Left lobe of liver (tissue), 2 donors: Measurements from ENCODE around the gene MATK. TPM values are rescaled to one million over a fixed set of nuclear protein-coding genes. Genes with fewer than 3 reads are reported as not detected.
"Not testable (repeated sequence)": the region's sequence is repeated elsewhere in the genome, so short reads cannot be mapped to it uniquely, and the experiment has no call there.

Source experiments
- ATAC-seq: fragments of 200-7000 bp; cut with Tn5 transposase; one replicate; pipeline ENCODE4 v1.9.1; 2020; ENCODE audit warnings: mild to moderate bottlenecking, moderate library complexity
- DNase-seq: peaks from one replicate; pipeline ENCODE4 v3.0.0-alpha.2; 2020; ENCODE audit warnings: low spot score
- total RNA-seq: library from RNA; stranded (reverse); gene quantifications from one replicate; pipeline ENCODE4 v1.2.1, GENCODE V29; 2021
- donor health status: DM: no; HTN: no; CAD: no; lungs with moderate emphysema.
- donor health status: DM: no; HTN: yes; CAD: no.

The MATK gene
- total RNA-seq, 1 donor from 2014 or later: 0.48 TPM

DNA sequence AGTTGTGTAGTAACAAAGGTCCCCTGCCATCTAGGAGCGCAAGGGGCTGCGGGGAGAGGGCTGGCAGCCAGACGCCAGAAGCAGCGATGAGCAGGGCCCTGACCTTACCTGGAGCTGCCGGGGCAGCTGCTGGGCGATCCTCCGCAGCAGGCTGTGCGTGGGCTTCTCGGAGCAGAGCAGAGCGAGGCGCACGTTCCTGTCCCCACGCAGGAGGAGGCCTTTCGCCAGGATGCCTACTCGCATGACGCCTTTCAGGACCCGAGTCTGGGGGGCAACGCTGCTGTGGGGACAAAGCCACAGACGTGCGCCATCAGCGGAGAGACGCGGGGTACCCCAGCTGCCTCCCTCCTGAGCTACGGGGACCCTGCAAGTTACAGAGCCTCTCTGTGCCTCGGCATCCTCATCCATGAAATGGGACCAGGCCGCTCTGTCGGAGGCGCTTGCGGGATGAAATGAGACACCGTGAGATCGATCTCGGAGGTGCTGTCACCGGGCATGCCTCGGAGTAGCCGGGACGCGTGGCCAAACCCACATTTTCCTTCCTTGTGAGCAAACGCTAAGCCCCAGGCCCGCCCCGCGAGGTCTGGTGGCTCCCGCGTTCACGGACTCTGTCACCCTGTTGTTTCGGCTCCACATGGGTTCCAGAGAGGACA, 30.5 kb upstream of the MATK start:
- ATAC-seq (no peak), DNase-seq (no peak)

DNA sequence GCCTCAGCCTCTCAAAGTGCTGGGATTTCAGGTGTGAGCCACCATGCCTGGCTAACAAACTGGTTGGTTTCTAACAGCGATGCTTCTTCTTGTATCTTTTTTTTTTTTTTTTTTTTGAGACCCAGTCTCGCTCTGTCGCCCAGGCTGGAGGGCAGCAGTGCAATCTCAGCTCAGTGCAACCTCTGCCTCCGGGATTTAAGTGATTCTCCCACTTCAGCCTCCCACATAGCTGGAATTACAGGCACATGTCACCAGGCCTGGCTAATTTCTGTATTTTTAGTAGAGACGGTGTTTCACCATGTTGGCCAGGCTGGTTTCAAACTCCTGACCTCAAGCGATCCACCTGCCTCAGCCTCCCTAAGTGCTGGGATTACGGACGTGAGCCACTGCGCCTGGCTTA, 30.0 kb upstream of the MATK start:
- DNase-seq, ATAC-seq: not testable (repeated sequence)

DNA sequence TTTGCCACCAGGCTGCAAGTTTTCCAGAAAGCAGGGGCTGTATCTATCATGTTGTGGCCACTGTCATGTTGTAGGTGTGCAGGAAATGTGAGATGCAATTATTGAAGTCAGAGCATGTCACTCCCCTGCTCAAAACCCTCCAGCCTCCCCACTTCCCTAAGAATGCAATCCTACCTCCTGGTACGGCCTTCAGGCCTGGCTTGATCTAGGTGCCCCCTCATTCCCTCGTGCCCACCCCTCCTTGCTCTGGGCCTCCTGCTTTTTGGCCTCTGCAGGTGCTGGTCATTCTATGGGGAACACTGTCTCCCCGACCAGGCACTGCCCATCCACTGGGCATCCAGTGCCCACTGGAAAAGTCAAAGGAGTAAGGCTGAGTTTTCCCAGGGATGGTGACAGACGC, 28.5 kb upstream of the MATK start:
- no peak for DNase-seq
- no peak for ATAC-seq

DNA sequence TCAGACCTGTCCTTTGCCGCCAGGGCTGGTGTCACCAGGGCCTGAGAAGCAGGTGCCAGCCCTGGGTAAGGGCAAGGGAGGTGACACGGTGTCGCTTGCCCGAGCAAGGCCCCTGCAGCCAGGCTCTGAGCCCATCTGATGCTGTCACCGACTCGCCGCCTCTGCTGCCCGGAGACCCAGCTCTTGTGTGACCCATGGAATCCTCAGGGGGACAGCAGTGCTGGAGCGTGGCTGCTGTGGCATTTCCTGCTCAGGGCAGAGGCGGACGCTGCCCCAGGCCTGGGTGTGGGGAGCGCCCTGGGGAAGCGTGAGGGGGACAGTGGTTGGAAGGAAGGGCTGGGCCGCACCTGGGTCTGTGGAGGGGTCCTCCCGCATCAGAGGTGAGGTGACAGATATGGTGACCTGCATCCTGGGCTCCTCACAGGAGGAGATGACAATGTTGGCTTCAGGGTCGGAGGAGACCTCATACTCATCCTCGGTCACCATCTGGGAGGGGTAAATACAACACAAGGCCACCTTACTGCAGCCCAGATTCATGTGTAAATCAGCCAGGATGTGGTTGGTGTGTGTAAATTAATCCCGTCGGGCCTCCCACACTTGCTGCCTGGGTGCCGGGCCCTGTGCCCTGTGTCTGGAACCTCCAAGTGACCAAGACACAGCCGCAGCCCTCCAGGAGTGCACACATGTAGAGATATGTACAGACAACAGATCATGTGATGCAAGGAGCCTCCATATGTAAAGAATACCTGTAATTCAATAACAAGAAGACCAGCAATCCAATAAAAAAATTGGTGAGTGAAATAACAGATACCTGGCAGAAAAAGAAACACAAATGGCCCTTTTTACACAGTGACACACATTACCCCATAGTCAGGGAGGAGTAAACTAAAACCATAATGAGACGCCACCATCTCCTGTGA, 27.6 kb upstream of the MATK start:
- no peak for DNase-seq
- ATAC-seq: peak; percentile 38

DNA sequence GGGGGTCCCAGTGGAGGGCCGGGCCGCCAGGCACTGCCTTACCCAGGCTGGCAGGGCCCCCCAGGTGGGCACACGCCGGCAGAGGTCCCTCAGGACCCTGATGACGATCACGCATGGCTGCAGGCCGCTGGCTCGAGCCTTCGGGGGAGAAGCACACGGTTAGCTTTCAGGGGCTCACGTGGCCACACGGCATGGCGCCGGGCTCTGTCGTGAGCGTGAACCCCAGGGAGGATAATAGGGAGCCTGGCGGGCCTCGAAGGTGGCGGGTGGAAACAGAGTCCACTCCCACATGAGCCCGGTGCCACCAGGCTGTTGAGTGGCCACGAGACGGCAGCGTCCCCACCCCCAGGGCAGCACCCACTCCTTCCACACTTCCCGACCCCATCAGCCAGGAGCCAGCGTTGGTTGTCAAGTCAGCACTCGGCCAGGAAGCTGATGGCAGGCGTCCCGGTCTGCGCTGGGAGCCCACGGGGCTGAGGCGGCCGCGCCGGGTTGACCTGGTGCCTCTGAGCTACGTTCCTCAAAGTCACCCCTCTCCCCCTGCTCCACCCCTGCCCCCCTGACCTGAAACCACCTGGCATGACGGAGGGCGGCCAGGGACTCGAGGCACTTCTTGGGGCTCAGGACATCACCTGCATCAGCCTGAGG, 24.7 kb upstream of the MATK start:
- ATAC-seq: peak; percentile 54
- DNase-seq: peak; percentile 62

DNA sequence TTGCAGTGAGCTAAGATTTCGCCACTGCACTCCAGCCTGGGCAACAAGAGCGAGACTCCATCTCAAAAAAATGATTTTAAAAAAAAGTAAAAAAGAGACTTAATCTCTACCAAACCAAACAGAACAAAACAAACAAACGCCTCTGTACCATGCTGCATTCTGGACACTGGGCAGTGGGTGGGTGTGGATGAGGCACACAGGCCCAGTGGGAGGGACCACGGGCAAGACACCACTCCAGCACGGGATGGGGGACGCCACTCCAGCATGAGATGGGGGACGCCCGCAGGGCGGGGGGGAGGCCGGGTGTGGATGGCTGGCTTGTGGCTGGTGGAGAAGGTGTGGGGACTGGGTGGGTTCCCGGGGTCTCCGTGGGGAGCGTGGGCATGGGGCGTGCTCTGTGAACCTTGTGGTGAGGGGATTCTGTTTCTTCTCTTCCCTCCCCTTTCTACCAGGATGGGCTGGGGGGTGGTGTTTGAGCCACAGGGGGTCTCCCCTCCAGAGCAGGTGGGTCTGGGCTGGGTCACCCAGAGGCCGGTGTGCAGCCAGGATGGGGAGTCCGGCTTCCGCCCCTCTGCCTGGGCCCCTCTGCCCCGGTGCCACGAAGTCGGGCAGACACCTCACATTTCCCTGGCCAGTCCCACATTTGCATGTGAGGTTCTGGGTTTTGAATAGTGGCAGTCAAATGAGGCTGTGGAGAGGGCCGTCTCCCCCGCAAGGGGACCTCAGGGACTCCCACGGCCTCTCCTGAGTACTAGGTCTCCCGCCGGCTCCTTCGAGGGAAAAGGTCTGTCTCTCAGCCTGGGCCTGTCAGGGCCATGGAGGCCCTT, 23.9 kb upstream of the MATK start:
- peak; percentile 45 for ATAC-seq
- DNase-seq: no peak

DNA sequence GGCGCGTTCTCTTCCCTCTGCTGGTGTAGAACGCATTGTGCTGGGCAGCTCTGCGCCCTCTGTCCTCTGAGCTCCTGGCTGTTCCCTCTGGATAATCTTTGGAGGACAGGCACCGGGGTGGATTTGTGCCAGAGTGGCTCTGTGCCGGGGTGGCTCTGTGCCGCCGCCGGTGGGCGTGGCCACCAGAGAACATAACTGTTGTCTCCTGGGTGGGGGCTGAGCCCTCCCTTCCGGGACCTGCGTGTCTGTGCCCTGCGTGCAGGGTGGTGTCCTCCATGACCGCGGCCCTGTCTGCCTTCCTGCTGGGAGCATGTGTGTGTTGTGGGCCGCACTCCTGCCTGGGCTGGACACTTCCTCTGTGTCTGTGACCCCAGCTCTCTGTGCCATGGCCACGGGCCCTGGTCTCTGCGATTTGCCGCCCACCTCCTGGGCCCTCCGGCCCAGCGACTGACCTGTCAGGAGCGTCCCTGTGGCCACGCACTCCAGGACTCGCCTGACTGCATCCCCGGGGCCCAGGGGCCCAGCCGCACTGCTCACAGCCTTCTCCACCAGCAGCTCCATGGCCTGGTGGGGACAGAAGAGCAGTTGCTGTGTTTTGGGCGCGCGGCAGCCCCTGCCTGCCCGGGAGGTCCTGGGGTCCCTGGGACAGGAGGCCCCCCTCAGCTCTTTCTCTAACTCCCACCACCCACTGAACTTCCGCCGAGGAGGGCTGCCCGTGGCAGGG, 22.4 kb upstream of the MATK start:
- DNase-seq: peak; percentile 73
- peak; percentile 67 for ATAC-seq

DNA sequence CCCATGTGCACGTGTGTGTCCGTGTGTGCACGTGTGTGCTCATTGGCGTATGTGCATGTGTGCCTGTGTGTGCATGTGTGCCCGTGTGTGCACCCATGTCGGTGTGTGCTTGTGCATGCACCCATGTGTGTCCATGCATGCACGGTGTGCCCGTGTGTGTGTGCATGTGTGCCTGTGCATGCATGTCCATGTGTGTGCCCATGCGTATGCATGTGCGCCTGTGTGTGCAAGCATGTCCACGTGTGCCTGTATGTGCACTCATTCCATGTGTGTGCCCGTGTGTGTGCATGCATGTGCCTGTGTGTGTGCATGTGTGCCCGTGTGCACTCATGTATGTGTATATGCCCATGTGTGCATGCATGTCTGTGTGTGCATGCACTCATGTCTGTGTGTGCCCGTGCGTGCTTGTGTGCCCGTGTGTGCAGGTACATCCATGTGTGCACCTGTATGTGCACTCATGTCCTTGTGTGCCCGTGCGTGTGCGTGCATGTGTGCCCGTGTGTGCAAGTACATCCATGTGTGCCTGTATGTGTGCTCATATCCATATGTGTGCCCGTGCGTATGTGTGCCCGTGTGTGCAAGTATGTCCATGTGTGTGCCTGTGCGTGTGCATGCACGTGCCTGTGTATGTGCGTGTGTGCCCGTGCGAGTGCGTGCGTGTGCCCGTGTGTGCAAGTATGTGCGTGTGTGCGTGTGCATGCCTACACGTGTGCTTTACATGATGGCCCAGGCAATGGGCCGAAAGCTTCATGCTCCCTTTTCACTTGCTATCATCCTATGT, 21.6 kb upstream of the MATK start:
- ATAC-seq (no peak), DNase-seq (no peak)

DNA sequence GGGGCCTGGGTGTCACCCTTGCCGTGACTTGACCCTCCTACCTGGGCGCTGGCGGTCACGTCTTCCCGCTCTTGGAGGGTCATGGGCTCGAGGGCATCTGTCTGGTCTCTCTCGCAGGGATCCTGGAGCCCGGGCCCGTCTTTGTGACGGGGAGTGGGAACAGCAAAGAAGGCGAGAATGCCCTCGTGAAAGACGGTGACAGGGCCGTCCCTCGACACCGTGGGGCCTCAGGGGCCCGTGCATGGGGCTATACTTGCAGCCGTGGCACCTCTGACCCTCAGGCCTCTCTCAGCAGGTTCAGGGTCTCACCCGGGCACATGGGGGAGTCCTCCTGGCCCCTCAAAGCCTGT, 20.9 kb upstream of the MATK start:
- no peak for DNase-seq

DNA sequence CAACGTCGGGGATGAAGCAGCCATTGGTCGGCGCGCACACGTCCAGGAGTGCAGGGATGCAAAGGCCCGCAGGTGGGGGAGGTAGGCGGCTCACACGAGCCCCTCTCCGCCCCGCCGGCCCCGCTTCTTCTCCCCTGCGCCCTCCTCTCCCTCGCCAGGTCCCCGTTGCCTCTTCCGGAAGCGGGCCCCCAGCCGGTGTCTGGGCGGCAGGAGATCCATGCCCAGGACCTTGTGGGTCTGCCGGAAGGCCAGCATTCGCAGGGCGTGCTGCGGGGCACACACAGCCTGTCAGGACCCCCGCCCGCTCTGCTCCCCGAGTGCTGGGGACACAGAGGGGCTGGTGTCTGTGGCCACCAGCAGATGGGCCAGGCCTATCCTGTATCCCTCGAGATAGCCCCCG, 19.7 kb upstream of the MATK start:
- DNase-seq (no peak), ATAC-seq (no peak)

More for the DNA sequence above, 20.9 kb upstream of the MATK start:
- no peak for ATAC-seq

DNA sequence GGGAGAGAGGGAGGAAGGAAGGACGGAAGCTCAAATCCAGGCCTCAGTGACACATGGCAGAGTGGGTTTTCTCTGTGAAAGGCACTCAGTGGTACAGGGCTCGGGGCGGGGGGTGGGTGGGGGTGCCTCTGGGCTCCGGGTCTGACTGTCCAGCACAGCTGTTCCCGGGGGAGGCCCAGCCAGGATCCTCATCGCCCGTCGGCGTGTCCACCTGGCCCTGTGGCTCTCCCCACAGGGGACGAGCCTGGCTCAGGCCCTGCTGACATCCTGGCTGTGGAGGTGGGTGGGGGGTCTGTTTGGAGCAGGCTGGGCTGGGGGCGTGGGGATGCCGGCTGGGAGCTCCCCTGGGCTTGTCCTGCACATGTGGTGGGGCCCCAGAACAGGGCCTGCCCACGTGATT, 18.2 kb upstream of the MATK start:
- ATAC-seq (no peak), DNase-seq (no peak)

DNA sequence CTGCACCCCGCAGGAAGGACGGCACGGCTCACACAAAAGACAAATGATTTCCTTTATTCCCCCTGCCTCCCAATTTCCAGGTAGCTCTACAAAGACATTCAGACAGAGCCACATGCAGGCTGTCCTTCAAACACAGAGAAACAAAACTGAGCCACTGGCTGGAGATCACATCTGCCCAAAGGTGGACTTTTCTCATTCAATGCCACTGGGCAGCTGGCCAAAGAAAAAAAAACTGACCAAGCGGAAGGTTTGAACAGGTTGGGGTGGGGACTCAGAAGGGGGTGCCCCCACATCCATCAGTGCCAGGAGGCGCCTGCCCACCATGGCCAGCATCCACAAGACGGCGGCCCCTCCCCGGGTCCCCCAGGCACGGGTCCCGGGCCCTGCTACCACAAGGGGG, 17.8 kb upstream of the MATK start:
- DNase-seq: no peak

DNA sequence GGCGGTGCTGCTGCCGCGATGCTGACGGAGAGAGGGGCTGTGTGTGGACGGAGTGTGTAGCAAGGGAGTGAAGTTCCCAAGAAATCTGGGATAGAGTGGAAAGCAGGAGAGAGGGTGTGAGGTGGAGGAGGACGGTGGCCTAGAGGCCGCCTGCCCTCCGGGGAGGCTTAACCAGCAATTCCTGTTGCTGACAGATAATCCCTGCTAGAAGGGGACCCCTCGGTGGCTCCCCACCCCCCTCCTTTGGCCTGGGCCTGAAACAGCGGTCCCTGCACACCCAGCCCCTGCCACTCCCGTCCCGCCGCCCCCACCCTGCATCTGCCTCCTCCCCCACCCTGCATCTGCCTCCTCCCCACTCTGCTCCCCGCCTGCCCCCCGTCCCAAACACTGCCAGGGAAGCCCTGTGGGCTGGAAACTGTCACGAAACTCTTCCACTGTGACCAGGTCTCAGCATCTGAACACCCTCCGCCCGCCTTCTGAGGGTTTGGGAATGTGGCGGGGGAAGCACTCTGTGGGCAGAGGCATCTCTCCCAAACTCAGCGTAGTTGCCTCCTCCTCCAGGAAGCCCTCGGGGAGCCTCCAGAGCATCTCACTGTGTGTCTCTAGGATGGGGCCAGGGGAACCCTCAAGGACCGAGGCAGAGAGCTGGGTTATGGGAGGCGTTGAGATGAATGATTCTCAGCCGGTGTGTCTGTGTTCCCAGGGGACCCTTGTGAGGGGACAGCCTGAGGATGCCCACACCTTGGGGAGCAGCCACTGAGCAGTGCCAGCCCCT, 17.1 kb upstream of the MATK start:
- no peak for DNase-seq
- ATAC-seq: no peak

More for the DNA sequence above, 17.8 kb upstream of the MATK start:
- no peak for ATAC-seq

DNA sequence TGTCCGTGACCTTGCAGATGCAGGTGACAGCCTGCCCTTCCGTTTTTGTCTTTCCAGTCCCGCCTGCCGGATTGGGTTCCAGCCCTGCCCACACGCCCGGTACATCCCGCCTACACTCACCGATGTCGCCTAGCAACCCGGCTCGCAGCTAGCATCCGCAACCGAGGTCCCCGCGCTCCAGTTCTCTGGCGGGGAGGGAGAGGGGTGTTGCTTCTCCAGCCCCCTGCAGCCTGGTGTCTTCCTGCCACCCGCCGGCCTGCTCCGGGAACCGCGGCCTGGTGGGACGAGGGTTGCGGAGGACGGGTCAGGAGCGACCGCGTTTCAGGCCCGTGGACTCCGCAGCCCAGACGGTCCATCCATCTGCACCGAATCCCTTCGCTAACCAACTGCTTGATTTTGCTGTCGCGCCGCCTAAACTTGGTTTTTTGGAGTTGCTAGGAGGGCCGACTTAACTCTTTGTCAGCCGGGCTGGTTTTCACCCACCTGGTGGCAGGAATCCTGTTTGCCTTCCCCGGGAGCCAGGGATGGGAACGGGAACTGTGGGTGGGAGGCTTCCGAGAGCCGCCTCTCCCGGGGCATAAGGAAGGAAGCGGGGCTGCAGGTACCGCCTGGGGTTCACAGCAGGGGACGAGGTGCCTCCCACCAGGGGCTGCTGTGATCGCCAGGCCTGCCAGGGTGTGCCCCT, 15.4 kb upstream of the MATK start:
- ATAC-seq (peak; percentile 84), DNase-seq (no peak)

DNA sequence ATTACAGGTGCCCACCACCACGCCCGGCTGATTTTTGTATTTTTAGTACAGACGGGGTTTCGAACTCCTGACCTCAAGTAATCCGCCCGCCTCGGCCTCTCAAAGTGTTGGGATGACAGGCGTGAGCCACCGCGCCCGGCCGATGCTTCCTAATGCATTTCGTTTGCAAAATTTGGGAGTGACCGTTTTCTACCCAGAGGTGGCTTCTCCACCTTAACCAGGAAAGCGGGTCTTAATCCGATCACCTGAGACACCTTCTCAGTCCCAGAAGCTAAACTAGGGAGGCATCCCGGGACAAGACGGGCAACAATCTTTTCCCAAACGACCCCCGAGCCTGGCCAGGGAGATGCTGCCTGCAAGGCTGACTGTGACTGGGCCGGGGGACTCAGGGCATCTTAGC, 14.8 kb upstream of the MATK start:
- no peak for ATAC-seq
- DNase-seq: no peak

DNA sequence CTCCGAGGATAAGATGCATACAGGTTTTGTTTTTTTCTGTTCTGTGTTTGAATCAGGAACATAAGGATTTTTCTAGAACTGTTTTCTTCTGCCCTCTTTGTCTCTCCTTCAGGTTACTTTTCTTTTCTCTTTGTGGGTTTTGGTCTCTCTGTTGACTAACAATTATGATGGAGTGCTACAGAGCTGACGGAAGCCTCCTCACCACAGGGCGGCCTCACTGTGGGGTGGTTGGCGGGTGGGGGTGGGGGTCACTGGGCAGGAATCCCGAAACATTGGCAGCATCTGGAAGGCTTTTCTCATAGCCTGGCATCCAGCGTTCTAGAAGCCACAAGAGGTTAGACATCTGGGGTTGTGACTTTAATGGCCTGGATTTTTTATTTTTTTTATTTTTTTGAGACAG, 12.0 kb upstream of the MATK start:
- DNase-seq: no peak
- no peak for ATAC-seq

DNA sequence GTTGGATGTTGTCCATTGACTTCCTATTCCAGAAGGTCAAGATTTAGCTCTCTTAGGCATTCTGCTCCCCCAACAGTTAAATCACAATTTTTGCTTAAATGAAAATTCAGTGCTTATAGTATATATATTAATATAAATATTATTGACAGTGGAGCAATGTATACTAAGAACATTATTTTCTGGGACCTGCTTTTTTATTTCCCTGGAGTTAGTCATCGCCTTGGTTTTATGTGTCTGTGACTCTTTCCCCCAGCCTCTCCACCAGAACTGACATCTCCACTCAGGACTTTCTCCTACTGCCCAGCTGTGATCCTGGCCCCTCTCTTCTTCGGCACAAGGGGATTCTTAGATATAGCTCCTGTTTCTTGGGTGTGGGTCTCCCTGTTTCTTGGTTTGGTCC, 10.2 kb upstream of the MATK start:
- DNase-seq (no peak), ATAC-seq (no peak)

DNA sequence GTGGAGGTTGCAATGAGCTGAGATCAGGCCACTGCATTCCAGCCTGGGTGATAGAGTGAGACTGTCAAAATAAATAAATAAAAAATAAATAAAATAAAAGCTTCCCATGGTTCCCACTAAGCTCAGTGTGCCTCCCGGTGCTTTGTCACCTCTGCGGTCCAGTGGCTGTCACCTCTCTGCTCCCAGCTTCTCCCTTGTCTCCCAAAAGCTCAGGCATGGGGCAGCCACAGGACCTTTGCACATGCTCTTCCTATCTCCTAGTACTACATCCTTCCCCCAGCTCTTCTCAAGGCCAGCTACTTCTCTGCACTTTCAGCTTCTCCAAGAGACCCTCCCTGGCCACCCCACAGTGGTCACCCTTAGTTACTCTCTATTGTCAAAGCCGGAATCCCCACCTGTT, 7.6 kb upstream of the MATK start:
- ATAC-seq (no peak), DNase-seq (no peak)
